OCI-M2 (cell line): ENCODE data around the gene CASKIN1.
"Not testable (repeated sequence)": the region's sequence is repeated elsewhere in the genome, so short reads cannot be mapped to it uniquely, and the experiment has no call there.

Experiments used
- DNase-seq: peaks from one replicate; lab custom pipeline; 2025; ENCODE audit not compliant: unreplicated experiment; lab: John Stamatoyannopoulos, UW

CASKIN1 gene

GRCh38 chr16:2143878-2144485 lies 52.4 kb downstream of the CASKIN1 start:
- DNase-seq: no peak

GRCh38 chr16:2142942-2143877 lies 53.2 kb downstream of the CASKIN1 start:
- no peak for DNase-seq

GRCh38 chr16:2135770-2136490 lies 60.5 kb downstream of the CASKIN1 start, which contains the start of gene PKD1:
TSS of gene PKD1 (minus strand) at chr16:2135898. CDS start at chr16:2135689, 209 bp downstream.
- DNase-seq: not testable (repeated sequence)

- DNase-seq: not testable (repeated sequence)
Observed at GRCh38 chr16:2135071-2135470, 61.3 kb downstream of the CASKIN1 start.

- DNase-seq: not testable (repeated sequence)
Observed at GRCh38 chr16:2133797-2134196, 62.6 kb downstream of the CASKIN1 start.

GRCh38 chr16:2129890-2130447 lies 66.4 kb downstream of the CASKIN1 start:
- not testable (repeated sequence) for DNase-seq

- not testable (repeated sequence) for DNase-seq
Observed at GRCh38 chr16:2129251-2129650, 67.2 kb downstream of the CASKIN1 start.

- DNase-seq: not testable (repeated sequence)
Observed at GRCh38 chr16:2127630-2128280, 68.7 kb downstream of the CASKIN1 start.
